Pancreas (tissue), 10 donors: Measurements from ENCODE around the gene C1orf226. TPM values are rescaled to one million over a fixed set of nuclear protein-coding genes. Genes with fewer than 3 reads are reported as not detected.

ENCODE experiments used
- ATAC-seq, 4 donors: fragments of 200-7000 bp; cut with Tn5 transposase; one replicate each; pipeline versions ENCODE4 v1.8.0 to v1.9.1; 2020; ENCODE audit warnings: mild to moderate bottlenecking in 4 of 4, moderate library complexity in 4 of 4
- DNase-seq, 6 donors: peaks; one replicate each; pipeline ENCODE4 v3.0.0-alpha.2; 2020
- FAIRE-seq: peaks from 2 replicates; lab custom pipeline; 2012; peaks lifted over from hg19 to GRCh38; lab: Jason Lieb, UNC
- H3K27ac ChIP-seq, 4 donors: fragments of 200-600 bp; sonication (generic); 1 replicate in 3 of 4; 2 replicates in 1 of 4; pipeline versions ENCODE4 v1.5.0 to v1.8.0; 2020
- H3K27me3 ChIP-seq, 4 donors: fragments of 200-600 bp; one replicate each; pipeline ENCODE4 v1.8.0; 2021
- H3K36me3 ChIP-seq, 3 donors: fragments of 200-600 bp; sonication (generic) in 1 of 3; one replicate each; pipeline versions ENCODE4 v1.5.0 to v1.8.0; 2020 to 2021
- H3K4me1 ChIP-seq, 3 donors: fragments of 200-600 bp; one replicate each; pipeline ENCODE4 v1.8.0; 2021
- H3K4me3 ChIP-seq, 4 donors: fragments of 200-600 bp; sonication (generic) in 2 of 4; one replicate each; pipeline versions ENCODE4 v1.5.0 to v1.8.0; 2020 to 2021
- H3K9me3 ChIP-seq, 4 donors: fragments of 200-600 bp; one replicate each; pipeline ENCODE4 v1.8.0; 2021
- WGBS, 2 donors: extraction: QIAGEN DNeasy Blood & Tissue Kit; methylation state at CpG; one replicate each; pipeline ENCODE4 v1.1.7; 2013; 5-methylcytosine and 5-hydroxymethylcytosine counted together
- intact Hi-C, 3 donors: fragments of 100-400 bp; cut with DNase I; formaldehyde crosslinking; loops; one replicate each; pipeline versions ENCODE4 v1.11.1 to v1.14.2; 2022
- polyA plus RNA-seq, 2 donors: library from polyadenylated mRNA; stranded (reverse); fragments of 200-250 nt; gene quantifications; one replicate each; pipeline ENCODE4 v1.2.3, GENCODE V29; 2013
- total RNA-seq, 6 donors: library from RNA; stranded (reverse); fragmentation: NEBNext Ultra II Directional in 4 of 6; extraction: Animal tissue kit (Norgen Biotek cat#: 25700) in 4 of 6; gene quantifications; one replicate each; pipeline versions ENCODE4 v1.2.1 to v1.2.4, GENCODE V29; 2021 to 2023
- TF ChIP-seq, protein P1 (sequence below), 4 donors: fragments of 200-600 bp; sonication (generic) in 3 of 4; IDR thresholded peaks; one replicate each; pipeline versions ENCODE4 v1.5.0 to v1.8.0; 2021; ENCODE audit warnings: antibody characterized with exemption in 4 of 4
- donor health status: healthy with polysubstance abuse.
- donor health status: DM: no; HTN: no; CAD: no; lungs with moderate emphysema.
- donor health status: DM: no; HTN: no; CAD: no.
- donor health status: control.
- donor health status: control.
- donor health status: Bipolar disorder and iron deficiency.
- donor health status: DM: yes; HTN: yes; CAD: no.
- donor health status: DM: no; HTN: no; CAD: no.
- donor health status: DM: no; HTN: no; CAD: no.
- donor health status: DM: yes; HTN: yes; CAD: no.

Gene C1orf226
- total and polyA plus RNA-seq, 8 donors = 1.3 to 4.2 (median 2.3) TPM

DNA sequence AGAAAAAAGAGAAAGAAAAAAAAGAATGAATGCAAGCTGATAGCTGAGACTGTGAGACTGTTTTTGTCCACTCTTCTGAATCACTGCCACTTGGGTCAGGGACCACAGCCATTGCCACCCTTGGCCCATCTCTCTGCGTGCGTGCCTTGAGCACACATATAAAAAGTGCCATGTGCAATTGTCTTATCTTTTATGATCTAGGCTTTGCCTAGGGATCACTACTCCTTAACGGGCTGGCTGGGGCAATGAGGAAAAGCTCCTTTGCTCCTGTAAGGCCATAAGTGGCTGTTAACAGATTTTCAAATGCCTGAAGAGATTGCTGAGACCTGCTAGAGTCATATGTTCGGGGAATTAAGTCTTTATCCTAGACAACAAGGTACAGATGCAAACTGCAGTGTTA, 13.1 kb upstream of the C1orf226 start:
- H3K27me3 ChIP-seq = no peaks in the 10 kb centered on the region

DNA sequence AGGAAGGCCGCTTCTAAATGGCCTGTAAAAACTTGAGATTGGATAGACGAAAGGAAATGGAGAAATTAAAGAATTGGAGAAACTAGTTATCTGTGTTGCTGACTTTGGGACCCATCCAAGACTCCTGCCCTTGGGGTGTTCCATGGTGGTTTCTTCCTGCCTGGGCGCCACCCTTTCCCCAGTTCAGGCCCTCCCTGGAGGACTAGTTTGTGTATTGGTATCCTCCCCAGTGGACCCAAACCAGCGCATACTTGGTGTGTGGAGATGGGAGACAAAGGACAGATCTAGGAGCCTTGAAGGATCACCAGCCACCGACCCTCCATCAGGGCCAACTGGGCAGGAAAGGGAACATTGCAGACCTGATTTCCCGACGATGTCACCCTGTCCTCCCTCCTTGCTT, 12.0 kb upstream of the C1orf226 start:
- WGBS, 2 donors = 92 to 93% methylated on average over 7 of the region's 7 CpGs
- ATAC-seq = no peak
- Histone ChIP-seq H3K4me3 (no peak overlapping the region), H3K9me3 (no peaks in the 10 kb centered on the region), H3K36me3 (no peaks in the 10 kb centered on the region), H3K4me1 (no peaks in the 10 kb centered on the region), H3K27ac (no peak overlapping the region), H3K27me3 (no peaks in the 10 kb centered on the region)
- intact Hi-C loops = no loop called here
- no peak for DNase-seq
- TF ChIP-seq, protein P1, sequence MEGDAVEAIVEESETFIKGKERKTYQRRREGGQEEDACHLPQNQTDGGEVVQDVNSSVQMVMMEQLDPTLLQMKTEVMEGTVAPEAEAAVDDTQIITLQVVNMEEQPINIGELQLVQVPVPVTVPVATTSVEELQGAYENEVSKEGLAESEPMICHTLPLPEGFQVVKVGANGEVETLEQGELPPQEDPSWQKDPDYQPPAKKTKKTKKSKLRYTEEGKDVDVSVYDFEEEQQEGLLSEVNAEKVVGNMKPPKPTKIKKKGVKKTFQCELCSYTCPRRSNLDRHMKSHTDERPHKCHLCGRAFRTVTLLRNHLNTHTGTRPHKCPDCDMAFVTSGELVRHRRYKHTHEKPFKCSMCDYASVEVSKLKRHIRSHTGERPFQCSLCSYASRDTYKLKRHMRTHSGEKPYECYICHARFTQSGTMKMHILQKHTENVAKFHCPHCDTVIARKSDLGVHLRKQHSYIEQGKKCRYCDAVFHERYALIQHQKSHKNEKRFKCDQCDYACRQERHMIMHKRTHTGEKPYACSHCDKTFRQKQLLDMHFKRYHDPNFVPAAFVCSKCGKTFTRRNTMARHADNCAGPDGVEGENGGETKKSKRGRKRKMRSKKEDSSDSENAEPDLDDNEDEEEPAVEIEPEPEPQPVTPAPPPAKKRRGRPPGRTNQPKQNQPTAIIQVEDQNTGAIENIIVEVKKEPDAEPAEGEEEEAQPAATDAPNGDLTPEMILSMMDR (IDR thresholded peaks at IDR 0.05) = no peak
- FAIRE-seq = no peak

More for the DNA sequence above, 13.1 kb upstream of the C1orf226 start:
- no peak overlapping the region for H3K4me3 ChIP-seq
- TF ChIP-seq, protein P1 (IDR thresholded peaks at IDR 0.05) = no peak
- ATAC-seq (no peak), FAIRE-seq (no peak), DNase-seq (no peak)
- no peaks in the 10 kb centered on the region for H3K4me1 ChIP-seq
- no peak overlapping the region for H3K27ac ChIP-seq
- intact Hi-C loops = no loop called here
- H3K9me3 ChIP-seq = no peaks in the 10 kb centered on the region
- no peaks in the 10 kb centered on the region for H3K36me3 ChIP-seq
- WGBS, 2 donors = 72 to 84% methylated on average over 4 of the region's 4 CpGs

DNA sequence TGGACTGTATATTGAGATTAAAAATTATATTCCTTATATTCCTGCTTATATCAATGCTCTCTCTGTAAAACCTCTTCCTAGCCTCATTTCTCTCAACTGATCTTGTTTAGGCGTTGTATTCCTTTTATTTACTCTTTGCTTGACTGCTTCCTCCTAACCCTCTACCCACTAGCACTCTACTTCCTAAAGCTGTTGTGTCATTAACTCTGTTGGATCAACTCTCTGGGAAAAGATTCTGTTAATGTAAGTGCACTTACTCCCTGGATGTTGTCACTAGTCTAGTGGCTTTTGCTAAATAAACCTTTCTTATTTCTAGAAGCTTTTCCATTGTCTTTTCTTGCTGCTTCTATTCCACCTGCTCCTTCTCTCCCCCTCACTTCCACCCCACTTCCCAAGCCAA, 11.4 kb upstream of the C1orf226 start:
- no peaks in the 10 kb centered on the region for H3K4me1 ChIP-seq
- H3K27ac ChIP-seq = no peak overlapping the region
- no peaks in the 10 kb centered on the region for H3K9me3 ChIP-seq
- no peak for DNase-seq
- no peak for FAIRE-seq
- WGBS, 2 donors = 89 to 91% methylated on average over 1 of the region's 1 CpG
- TF ChIP-seq, protein P1 (IDR thresholded peaks at IDR 0.05) = no peak
- H3K4me3 ChIP-seq = no peak overlapping the region
- H3K36me3 ChIP-seq = no peaks in the 10 kb centered on the region
- ATAC-seq = no peak
- H3K27me3 ChIP-seq = no peaks in the 10 kb centered on the region
- intact Hi-C loops = no loop called here

DNA sequence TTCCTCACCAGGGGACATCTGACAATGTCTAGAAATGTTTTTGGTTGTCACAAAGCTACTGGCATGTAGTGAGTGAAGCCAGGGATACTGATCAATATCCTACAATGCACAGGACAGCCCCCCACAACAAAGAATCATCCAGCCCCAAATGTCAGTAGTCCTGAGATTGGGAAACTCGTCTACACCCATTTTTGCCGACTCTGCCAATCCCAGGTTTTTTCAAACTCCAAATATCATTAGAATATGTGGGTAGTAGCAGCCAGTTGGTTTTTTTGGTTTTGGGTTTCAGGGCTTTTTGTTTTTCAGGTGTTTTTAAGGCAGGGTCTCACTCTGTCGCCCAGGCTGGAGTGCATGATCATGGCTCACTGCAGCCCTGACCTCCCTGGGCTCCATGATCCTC, 10.8 kb upstream of the C1orf226 start:
- Histone ChIP-seq H3K27ac (no peak overlapping the region), H3K27me3 (no peaks in the 10 kb centered on the region), H3K36me3 (no peaks in the 10 kb centered on the region), H3K4me3 (no peak overlapping the region), H3K4me1 (no peaks in the 10 kb centered on the region), H3K9me3 (no peaks in the 10 kb centered on the region)
- intact Hi-C loops = no loop called here
- ATAC-seq = no peak
- FAIRE-seq = no peak
- TF ChIP-seq, protein P1 (IDR thresholded peaks at IDR 0.05) = no peak
- 90 to 96% methylated on average over 3 of the region's 3 CpGs for WGBS, 2 donors
- no peak for DNase-seq

DNA sequence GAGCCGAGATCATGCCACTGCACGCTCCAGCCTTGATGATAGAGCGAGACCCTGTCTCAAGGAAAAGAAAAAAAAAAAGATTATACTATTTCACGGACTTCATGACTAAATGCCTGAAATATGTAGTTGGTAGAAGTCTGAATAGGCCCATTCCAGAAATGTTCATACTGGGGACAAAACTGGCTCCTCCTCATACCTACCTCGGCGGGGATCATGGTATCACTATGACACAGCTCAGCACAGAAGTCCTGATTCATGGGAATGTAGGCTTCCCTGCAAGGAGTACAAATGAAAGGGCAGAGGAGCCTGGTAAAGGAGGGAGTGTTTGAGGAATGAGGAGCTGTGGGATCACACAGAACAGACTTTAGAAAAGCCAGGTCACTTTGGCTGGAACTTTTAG, 9.9 kb upstream of the C1orf226 start:
- Histone ChIP-seq H3K4me1 (no peaks in the 10 kb centered on the region), H3K27me3 (no peaks in the 10 kb centered on the region), H3K27ac (no peak overlapping the region), H3K4me3 (no peak overlapping the region), H3K36me3 (no peaks in the 10 kb centered on the region), H3K9me3 (no peaks in the 10 kb centered on the region)
- 90 to 93% methylated on average over 6 of the region's 6 CpGs for WGBS, 2 donors
- FAIRE-seq = no peak
- TF ChIP-seq, protein P1 (IDR thresholded peaks at IDR 0.05) = no peak
- DNase-seq = no peak
- intact Hi-C loops = no loop called here
- ATAC-seq = no peak
